Measurements from ENCODE around the gene PBRM1.

DNA sequence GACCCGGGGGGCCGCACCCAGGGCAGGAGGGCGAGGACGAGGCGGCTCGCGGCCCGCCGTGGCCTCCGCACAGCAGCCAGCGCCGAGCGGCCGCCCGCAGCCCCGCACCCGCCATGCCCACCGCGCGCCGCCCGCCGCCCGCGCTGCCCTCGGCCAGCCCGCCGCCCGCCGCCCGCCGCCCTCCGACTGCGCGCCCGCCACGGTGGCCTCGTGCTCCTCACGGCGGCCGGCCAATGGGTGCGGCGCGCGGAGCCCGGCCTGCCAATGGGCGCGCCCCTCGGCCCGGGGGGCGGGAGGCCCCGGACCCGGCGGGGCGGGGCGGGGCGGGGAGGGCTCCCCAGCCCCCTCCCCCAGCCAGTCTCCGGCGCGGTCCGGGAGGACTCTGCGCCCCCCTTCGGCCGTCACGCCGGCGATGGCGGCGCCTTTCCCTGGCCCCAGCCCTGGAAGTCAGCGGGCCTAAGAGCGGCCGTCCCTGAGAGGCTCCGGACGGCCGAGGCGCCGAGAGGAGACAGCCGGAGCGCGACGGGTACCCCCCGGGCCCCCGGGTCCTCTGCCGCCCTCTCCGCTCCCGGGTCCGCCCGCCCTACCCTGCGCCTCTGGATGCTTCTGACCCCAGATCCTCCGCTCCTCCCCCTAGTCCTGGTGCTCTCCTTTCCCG lies 152.0 kb downstream of the PBRM1 start, which contains the start of gene NT5DC2:
- TF ChIP-seq, protein P1, sequence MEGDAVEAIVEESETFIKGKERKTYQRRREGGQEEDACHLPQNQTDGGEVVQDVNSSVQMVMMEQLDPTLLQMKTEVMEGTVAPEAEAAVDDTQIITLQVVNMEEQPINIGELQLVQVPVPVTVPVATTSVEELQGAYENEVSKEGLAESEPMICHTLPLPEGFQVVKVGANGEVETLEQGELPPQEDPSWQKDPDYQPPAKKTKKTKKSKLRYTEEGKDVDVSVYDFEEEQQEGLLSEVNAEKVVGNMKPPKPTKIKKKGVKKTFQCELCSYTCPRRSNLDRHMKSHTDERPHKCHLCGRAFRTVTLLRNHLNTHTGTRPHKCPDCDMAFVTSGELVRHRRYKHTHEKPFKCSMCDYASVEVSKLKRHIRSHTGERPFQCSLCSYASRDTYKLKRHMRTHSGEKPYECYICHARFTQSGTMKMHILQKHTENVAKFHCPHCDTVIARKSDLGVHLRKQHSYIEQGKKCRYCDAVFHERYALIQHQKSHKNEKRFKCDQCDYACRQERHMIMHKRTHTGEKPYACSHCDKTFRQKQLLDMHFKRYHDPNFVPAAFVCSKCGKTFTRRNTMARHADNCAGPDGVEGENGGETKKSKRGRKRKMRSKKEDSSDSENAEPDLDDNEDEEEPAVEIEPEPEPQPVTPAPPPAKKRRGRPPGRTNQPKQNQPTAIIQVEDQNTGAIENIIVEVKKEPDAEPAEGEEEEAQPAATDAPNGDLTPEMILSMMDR (conservative IDR thresholded peaks at IDR 0.05; ENCODE audit: low read length): 0 out of 2 replicates have a peak, but pooled peaks have one; percentile 23
- no peak for TF ChIP-seq EZH2phosphoT487 (IDR thresholded peaks at IDR 0.05; ENCODE audit: borderline replicate concordance, low read depth, low read length)
